ENCODE measurements around the gene BRINP2.

The BRINP2 gene

DNA sequence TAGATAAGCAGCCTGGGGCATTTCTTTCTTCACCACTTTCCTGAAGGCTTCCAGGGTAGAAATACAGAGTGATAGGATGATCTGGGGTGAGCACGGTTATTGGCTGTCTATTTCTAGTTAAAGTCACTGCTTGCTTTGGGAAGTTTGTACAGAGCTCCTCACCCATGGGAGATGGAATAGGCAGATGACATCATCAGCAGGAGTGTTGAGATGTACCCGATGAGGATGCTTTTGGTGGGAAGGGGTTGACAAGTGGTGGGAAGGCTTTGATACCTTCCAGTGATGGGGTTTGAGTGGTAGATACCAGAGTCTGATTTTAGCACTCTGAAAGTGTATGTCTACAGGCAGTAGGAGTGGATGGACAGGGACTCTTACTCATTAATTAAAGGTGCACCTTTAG, 112.6 kb downstream of the BRINP2 start:
- H3K36me3 ChIP-seq (replicated peaks): no peaks in the 10 kb centered on the region
- DNase-seq (ENCODE audit: low spot score in 2 of 2): no peak
- H3K27me3 ChIP-seq (ENCODE audit: low read depth): no peaks in the 10 kb centered on the region
- in situ Hi-C loops (cut with MboI; ENCODE audit: low sequenced_read_pairs): no loop called here
- H3K4me3 ChIP-seq: no peak overlapping the region
- no peaks in the 10 kb centered on the region for H3K4me1 ChIP-seq
- H3K9me3 ChIP-seq: no peaks in the 10 kb centered on the region

DNA sequence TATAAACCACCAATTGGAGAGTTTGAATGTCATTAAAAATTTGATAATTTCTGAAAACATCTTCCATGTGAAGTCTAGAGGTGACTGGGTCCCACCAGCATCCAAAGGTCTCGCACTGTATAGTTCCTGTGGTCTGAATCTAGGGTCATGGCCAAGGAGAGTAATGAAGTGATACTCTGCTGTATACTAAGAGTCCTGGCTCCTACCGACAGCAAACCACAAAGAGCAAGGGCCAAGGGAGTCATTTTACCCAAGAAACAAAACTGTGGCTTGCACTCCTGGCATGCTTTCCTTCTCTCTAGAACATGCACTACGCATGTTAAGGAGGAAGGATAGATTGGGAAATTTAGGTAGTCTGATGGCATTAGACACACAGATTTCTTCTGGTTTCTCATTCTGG, 115.6 kb downstream of the BRINP2 start:
- in situ Hi-C loops (cut with MboI; ENCODE audit: low sequenced_read_pairs): no loop called here
- Histone ChIP-seq H3K4me3 (no peak overlapping the region), H3K27me3 (ENCODE audit: low read depth) (no peaks in the 10 kb centered on the region), H3K36me3 (replicated peaks) (no peaks in the 10 kb centered on the region), H3K9me3 (no peaks in the 10 kb centered on the region), H3K4me1 (no peaks in the 10 kb centered on the region)
- no peak for DNase-seq (ENCODE audit: low spot score in 2 of 2)

DNA sequence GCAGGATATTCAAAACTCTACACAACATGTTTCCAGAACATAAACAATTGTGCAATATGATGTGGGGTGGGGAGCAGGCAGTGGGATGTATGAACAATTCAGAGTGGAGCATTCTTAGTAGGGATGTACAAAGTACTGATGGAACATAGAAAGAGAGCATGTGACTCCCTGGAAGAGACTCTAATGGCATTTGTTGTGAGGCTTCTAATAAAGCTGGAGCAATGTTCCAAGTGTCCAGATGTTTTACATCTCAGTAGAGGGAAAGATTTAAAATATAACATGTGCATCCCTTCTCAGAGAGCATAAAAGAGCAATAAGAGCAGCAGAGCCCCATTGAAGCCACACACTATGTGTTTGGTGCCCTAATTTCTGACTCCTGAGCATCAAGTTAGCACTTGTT, 116.5 kb downstream of the BRINP2 start:
- H3K9me3 ChIP-seq: no peaks in the 10 kb centered on the region
- H3K36me3 ChIP-seq (replicated peaks): no peaks in the 10 kb centered on the region
- H3K4me3 ChIP-seq: no peak overlapping the region
- DNase-seq (ENCODE audit: low spot score in 2 of 2): no peak
- H3K27me3 ChIP-seq (ENCODE audit: low read depth): no peaks in the 10 kb centered on the region
- in situ Hi-C loops (cut with MboI; ENCODE audit: low sequenced_read_pairs): no loop called here
- no peaks in the 10 kb centered on the region for H3K4me1 ChIP-seq

DNA sequence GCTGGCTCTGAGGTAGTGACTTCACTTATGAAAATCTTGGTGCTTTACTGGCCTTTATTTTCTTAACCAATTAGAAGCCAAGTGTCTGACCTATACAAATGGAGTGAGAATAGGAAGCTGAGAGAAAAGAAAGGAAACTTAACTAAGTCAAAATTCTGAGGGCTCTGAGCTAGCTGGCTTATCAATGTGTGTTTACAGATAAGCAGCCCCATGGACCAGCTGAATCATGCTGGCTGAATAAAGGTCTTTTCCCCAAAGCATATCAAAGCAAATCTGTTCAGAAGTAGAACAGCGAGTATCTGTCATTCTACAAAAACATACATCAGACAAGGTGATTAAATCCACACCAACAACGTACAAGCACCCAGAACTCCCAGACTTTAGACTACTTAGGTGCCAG, 117.2 kb downstream of the BRINP2 start:
- in situ Hi-C loops (cut with MboI; ENCODE audit: low sequenced_read_pairs): no loop called here

DNA sequence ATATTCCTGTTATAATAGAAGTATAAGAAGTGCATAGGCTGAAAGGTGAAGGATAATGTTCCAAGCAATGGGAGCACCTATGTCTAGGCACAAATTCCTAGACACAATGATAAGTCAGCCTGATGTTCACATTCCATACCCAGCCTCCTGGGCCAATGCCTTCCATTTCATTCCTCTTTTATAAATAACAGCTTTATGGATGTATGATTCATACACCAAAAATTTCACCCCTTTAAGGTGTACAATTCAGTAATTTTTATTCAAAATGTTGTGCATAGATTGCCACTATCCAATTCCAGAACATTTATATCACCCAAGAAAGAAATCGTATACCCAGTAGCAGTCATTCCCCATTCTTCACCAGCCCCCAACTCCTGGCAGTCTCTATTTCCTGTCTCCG, 118.8 kb downstream of the BRINP2 start:
- Histone ChIP-seq H3K36me3 (replicated peaks) (no peaks in the 10 kb centered on the region), H3K9me3 (no peaks in the 10 kb centered on the region), H3K27me3 (ENCODE audit: low read depth) (no peaks in the 10 kb centered on the region), H3K4me3 (no peak overlapping the region), H3K4me1 (no peaks in the 10 kb centered on the region)
- in situ Hi-C loops (cut with MboI; ENCODE audit: low sequenced_read_pairs): no loop called here
- no peak for DNase-seq (ENCODE audit: low spot score in 2 of 2)

More for the DNA sequence above, 117.2 kb downstream of the BRINP2 start:
- no peaks in the 10 kb centered on the region for H3K9me3 ChIP-seq
- no peaks in the 10 kb centered on the region for H3K36me3 ChIP-seq (replicated peaks)
- DNase-seq (ENCODE audit: low spot score in 2 of 2): no peak
- no peaks in the 10 kb centered on the region for H3K4me1 ChIP-seq
- H3K27me3 ChIP-seq (ENCODE audit: low read depth): no peaks in the 10 kb centered on the region
- no peak overlapping the region for H3K4me3 ChIP-seq

DNA sequence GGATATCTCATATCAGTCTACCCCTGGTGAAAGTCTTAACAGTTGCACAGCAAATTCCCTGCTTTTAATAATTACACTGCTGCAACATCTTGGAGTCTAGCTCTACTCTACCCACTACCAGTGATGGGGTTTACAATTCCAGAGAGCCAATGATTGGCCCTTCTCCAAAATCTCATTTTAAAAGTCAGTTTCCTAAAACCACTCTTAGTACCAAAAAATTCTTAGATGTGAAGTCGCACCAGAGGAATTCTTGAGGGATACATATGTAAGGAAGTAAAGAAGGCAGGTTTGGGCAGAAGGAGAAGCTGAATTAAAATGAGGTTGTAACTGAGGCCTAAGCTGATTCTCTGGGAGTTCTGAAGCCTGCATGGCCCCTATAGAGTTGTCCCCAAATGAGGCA, 129.7 kb downstream of the BRINP2 start:
- Histone ChIP-seq H3K4me3 (no peak overlapping the region), H3K27me3 (ENCODE audit: low read depth) (no peaks in the 10 kb centered on the region), H3K4me1 (no peaks in the 10 kb centered on the region), H3K9me3 (no peaks in the 10 kb centered on the region), H3K36me3 (replicated peaks) (no peaks in the 10 kb centered on the region)
- DNase-seq (ENCODE audit: low spot score in 2 of 2): no peak
- in situ Hi-C loops (cut with MboI; ENCODE audit: low sequenced_read_pairs): no loop called here

DNA sequence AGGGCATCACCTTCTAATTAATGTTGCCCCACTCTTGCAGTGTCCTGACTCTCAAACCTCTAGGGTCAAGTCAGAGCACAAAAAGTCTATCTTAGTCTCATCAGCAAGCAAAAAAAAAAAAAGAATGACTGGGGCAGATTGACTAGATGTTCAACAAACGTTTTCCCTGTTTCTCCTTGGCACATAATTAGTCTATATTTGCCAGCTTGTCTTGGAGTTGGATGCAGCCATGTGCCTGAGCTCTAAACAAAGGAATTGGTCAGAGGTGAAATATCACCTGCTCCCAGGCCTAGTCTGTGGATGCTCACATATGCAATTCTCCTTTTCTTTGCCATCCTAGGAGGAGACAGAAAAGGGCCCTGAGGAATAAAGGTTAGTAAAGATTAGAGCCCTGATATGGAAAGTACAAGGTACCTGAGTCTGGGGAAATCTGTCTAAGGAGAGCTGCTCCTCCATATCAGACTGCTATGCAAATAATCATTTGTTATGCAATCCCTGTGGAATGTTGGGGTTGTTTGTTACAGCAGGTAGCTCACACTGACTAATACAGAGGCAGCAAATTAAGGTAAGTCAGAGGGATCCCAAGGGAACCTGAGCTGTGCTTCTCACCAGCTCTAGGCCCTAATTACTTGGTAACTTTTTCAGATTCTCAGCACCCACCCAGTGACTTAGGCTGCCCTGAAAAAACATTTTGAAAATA, 130.8 kb downstream of the BRINP2 start:
- no peaks in the 10 kb centered on the region for H3K4me1 ChIP-seq
- no peaks in the 10 kb centered on the region for H3K27me3 ChIP-seq (ENCODE audit: low read depth)
- H3K4me3 ChIP-seq: no peak overlapping the region
- DNase-seq (ENCODE audit: low spot score in 2 of 2): no peak
- no peaks in the 10 kb centered on the region for H3K36me3 ChIP-seq (replicated peaks)
- H3K9me3 ChIP-seq: no peaks in the 10 kb centered on the region
- in situ Hi-C loops (cut with MboI; ENCODE audit: low sequenced_read_pairs): no loop called here

DNA sequence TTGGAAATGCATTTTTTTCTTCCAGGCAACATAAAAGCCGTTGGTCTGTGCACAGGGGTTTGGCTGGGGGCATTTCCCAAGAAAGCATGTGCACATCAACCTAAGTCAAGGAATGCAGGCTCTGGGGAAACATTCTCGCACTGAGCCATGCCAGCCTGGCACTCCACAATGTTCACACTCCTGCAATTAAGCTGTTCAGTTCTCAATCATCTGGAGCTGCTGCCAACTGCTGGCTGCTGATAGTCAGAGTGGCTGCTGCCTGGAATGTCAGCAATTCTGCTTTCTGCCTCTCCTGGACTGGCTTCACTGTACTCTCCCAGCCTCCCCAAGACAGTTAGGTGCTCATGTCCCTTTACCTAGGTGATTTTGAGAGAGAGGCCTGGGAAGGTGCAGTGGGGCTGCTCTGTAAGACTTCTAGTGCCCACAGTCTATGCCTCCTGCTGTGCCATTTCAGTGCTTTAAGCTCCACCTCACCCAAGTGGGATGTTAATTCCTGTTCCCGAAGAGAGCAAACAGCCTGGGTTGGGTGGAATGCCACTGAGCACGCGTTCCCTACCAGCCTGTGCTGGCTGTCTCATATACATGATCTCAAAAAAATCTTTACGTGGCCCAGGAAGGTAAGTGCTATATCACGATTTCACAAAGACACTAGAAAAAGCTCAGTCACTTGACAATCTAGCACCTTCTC, 131.7 kb downstream of the BRINP2 start:
- no peak for DNase-seq (ENCODE audit: low spot score in 2 of 2)
- Histone ChIP-seq H3K36me3 (replicated peaks) (no peaks in the 10 kb centered on the region), H3K4me3 (no peak overlapping the region), H3K4me1 (no peaks in the 10 kb centered on the region), H3K9me3 (no peaks in the 10 kb centered on the region), H3K27me3 (ENCODE audit: low read depth) (no peaks in the 10 kb centered on the region)
- in situ Hi-C loops (cut with MboI; ENCODE audit: low sequenced_read_pairs): no loop called here

DNA sequence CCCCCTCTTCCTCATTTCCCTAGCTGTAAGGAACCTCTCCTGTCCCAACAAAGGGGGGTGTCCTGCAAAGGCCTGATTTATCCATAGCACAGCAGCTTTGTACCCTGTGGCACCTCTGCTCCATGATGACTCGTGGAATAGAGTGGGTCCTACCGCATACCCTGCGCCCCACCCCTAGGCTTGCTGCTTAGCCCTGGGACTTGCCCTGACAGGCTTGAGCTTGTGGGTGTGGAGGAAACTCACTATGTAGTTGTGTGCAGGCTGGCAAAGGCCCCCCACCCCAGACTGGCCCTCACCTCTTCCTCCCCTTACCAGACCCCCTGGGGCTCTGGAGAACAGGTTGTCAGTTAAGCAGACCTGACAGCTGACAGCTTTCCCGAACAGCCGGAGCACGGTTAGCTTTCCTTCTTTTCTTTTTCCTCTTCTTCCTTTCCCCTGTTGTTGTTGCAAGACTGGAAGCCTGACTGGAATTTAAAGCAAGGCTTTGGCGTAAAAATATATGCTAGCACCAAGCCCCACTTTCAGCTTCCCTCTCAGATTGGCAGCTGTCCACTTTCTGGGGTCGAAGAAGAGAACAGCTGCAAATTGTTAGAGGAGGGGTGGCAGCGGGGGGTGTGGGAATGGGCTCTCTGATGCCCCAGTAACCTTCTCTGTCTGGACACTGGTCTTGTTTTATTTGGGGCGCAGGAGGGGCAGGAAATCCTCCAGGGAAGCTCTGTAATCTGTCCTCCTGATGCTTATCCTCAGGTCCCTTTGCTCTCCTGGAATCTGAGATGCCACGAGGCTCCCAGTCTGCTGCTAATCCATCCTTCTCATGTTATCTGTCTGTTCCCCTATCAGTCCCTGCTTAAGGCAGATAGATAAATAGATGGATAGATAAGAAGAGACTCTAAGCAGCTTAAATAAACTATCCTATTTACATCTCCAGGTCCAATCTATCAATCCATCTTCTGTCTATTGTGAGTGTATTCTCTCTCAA, 134.6 kb downstream of the BRINP2 start:
- in situ Hi-C loops (cut with MboI; ENCODE audit: low sequenced_read_pairs): no loop called here
- no peaks in the 10 kb centered on the region for H3K4me1 ChIP-seq
- H3K9me3 ChIP-seq: no peaks in the 10 kb centered on the region
- no peak for DNase-seq (ENCODE audit: low spot score in 2 of 2)
- H3K27me3 ChIP-seq (ENCODE audit: low read depth): no peaks in the 10 kb centered on the region
- H3K4me3 ChIP-seq: no peak overlapping the region
- H3K36me3 ChIP-seq (replicated peaks): no peaks in the 10 kb centered on the region

DNA sequence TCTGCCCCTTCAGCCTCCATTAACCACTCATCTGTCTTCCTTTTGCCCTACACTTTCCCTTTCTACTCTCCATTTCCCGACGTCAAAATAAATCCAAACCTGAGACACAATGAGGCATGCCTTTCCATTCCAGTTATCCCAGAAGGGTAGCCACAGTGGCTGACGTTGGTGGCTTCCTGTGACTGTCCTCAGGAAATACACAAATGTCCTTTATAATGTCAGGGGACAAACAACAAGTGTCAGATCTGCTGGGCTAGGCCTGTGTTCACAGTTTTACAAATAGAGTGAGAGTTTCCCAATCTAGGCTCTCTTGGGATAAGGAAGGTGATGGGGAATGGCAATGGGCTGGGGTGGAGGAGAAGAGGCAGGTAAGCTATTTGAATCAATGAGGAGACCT, 135.3 kb downstream of the BRINP2 start:
- Histone ChIP-seq H3K4me3 (no peak overlapping the region), H3K27me3 (ENCODE audit: low read depth) (no peaks in the 10 kb centered on the region), H3K9me3 (no peaks in the 10 kb centered on the region), H3K36me3 (replicated peaks) (no peaks in the 10 kb centered on the region), H3K4me1 (no peaks in the 10 kb centered on the region)
- no peak for DNase-seq (ENCODE audit: low spot score in 2 of 2)
- in situ Hi-C loops (cut with MboI; ENCODE audit: low sequenced_read_pairs): no loop called here

DNA sequence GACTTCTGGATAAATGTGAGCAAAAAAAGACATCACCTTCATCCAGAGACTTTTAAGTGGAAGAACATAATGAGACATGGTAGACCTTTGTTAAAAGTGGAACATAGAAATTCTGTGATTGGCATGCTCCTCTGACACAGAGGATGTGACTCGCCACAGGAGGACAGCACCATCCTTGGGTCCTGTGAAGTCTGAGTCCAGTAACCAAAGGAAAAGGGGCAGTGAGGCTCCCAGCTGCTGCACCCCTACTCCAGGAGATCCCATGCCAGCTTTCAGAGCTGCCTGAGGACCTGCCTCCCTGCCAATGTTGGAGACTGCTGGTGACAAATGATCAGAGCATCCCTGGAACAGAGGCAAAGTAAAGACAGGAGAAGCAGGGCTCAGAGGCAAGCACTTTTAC, 136.2 kb downstream of the BRINP2 start:
- Histone ChIP-seq H3K4me1 (no peaks in the 10 kb centered on the region), H3K9me3 (no peaks in the 10 kb centered on the region), H3K4me3 (no peak overlapping the region), H3K27me3 (ENCODE audit: low read depth) (no peaks in the 10 kb centered on the region), H3K36me3 (replicated peaks) (no peaks in the 10 kb centered on the region)
- DNase-seq (ENCODE audit: low spot score in 2 of 2): no peak
- in situ Hi-C loops (cut with MboI; ENCODE audit: low sequenced_read_pairs): no loop called here

DNA sequence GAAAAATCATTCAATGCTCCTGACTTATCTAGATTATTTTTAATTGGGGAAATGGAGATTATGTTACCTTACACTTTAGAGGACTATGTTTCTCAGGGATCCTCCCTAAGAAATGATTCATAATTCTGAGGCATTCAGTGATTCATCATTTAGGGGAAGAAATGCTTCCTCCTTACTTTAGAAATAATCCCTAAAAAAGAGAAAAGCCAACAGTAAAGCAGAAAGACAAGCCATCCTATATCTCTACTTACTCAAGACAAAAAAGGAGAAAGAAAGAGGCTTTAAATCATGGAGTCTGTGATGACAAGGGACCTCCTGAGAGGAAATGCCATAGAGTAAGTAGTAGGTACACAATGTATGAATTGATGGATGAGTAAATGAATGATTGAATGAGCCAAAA, 137.0 kb downstream of the BRINP2 start:
- H3K4me1 ChIP-seq: no peaks in the 10 kb centered on the region
- no peaks in the 10 kb centered on the region for H3K36me3 ChIP-seq (replicated peaks)
- in situ Hi-C loops (cut with MboI; ENCODE audit: low sequenced_read_pairs): no loop called here
- H3K9me3 ChIP-seq: no peaks in the 10 kb centered on the region
- no peaks in the 10 kb centered on the region for H3K27me3 ChIP-seq (ENCODE audit: low read depth)
- DNase-seq (ENCODE audit: low spot score in 2 of 2): no peak
- no peak overlapping the region for H3K4me3 ChIP-seq

DNA sequence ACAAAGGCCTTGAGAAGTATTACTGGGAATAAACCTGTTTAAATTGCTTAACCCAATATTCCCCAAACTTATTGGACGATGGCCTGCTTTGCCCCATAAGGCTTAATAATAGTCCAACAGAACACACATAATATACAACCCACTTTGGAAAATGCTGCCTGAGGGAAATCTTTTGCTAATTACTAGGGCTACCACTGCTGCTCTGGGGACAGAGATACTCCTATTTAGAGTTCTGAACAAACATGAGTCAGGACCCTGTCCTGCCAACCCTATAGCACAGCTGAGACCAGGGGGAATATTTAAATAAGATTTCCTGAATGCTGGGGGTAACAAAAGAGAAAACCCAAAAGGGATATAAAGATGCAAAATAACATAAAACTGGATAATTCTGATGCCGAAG, 139.1 kb downstream of the BRINP2 start:
- Histone ChIP-seq H3K4me3 (no peak overlapping the region), H3K27me3 (ENCODE audit: low read depth) (no peaks in the 10 kb centered on the region), H3K36me3 (replicated peaks) (no peaks in the 10 kb centered on the region), H3K4me1 (no peaks in the 10 kb centered on the region), H3K9me3 (no peaks in the 10 kb centered on the region)
- in situ Hi-C loops (cut with MboI; ENCODE audit: low sequenced_read_pairs): no loop called here
- DNase-seq (ENCODE audit: low spot score in 2 of 2): no peak

DNA sequence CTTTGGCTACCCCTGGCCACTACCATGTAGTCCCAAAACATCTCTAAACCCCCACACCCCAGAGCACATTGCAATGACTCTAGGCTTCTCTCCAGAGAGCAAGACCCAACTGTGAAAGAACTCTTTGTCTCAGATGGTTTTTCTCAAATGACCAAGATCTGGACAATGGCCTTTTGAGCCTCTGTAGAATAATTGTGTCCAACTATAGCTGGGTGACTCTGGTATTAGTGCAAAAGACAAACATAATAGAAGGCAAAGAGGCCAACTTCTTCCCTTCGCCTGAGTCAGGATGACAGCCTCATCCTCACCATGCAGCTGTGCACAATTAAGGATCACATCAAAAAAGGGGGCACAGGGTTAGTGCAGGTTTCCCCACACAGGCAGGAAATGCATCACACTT, 139.6 kb downstream of the BRINP2 start:
- no peak overlapping the region for H3K4me3 ChIP-seq
- no peaks in the 10 kb centered on the region for H3K36me3 ChIP-seq (replicated peaks)
- no peaks in the 10 kb centered on the region for H3K9me3 ChIP-seq
- no peaks in the 10 kb centered on the region for H3K27me3 ChIP-seq (ENCODE audit: low read depth)
- no peak for DNase-seq (ENCODE audit: low spot score in 2 of 2)
- H3K4me1 ChIP-seq: no peaks in the 10 kb centered on the region
- in situ Hi-C loops (cut with MboI; ENCODE audit: low sequenced_read_pairs): no loop called here

Data from HAP-1 (cell line).